Measurements from ENCODE around the gene GBGT1. TPM values are rescaled to one million over a fixed set of nuclear protein-coding genes. Genes with fewer than 3 reads are reported as not detected.

Gene GBGT1
- total and polyA plus RNA-seq, 2 donors (not counting 3 experiments of a cell fraction or from before 2014, with no cell fraction given) = 35.6 to 56.3 TPM

GRCh38 chr9:133105461-133105770 is 58.3 kb downstream of the GBGT1 start:
- DNase-seq (ENCODE audit: low read depth, low spot score) (no peak), FAIRE-seq (no peak)
- CTCF ChIA-PET = interaction anchor here (1.1 to 8.0 kb wide), 3 partner anchors 12 to 42 kb away, joined by 3 to 110 read pairs (median 3); no protein-coding TSS in a partner anchor
- intact Hi-C loops (cut with micrococcal nuclease) (loop anchor here (2.0 kb wide), 1 partner anchor 15 kb away; the partner anchor contains the start of gene RALGDS), dilution Hi-C loops (cut with MboI; ENCODE audit: extremely low pct_ligation_motif_present, low sequenced_read_pairs) (no loop called here)
- BruUV-seq (replicated peaks) = no TSS peak
- Histone ChIP-seq H3K9ac (replicated peaks; ENCODE audit: extremely low read depth, insufficient read depth, low read length) (no peak overlapping the region), H3K9me3 (replicated peaks; ENCODE audit: control insufficient read depth, insufficient read depth, low read length) (no peaks in the 10 kb centered on the region), H4K20me1 (replicated peaks; ENCODE audit: control insufficient read depth, extremely low read depth, insufficient read depth, low read length) (no peaks in the 10 kb centered on the region), H3K4me2 (ENCODE audit: insufficient read depth, low read length) (no peak overlapping the region), H3K36me3 (ENCODE audit: control insufficient read depth in 2 of 2, extremely low read depth in 1 of 2, insufficient read depth in 2 of 2, low read length in 2 of 2) (peaks cover 11 to 76% of the 10 kb centered on the region in 2 experiments), H3K9me1 (replicated peaks; ENCODE audit: control insufficient read depth, extremely low read depth, insufficient read depth, low read length) (no peaks in the 10 kb centered on the region), H3K4me3 (replicated peaks in 1 of 3; ENCODE audit: insufficient read depth in 1 of 3, low read depth in 1 of 3, low read length in 3 of 3) (no peak overlapping the region), H3K4me1 (ENCODE audit: control insufficient read depth, extremely low read depth, insufficient read depth, low read length) (no peaks in the 10 kb centered on the region), H2AFZ (ENCODE audit: low read depth, low read length) (no peak overlapping the region), H3K79me2 (ENCODE audit: control insufficient read depth, insufficient read depth, low read length) (no peaks in the 10 kb centered on the region), H3K27ac (ENCODE audit: insufficient read depth, low read depth, low read length) (no peak overlapping the region), H3K27me3 (ENCODE audit: control insufficient read depth in 2 of 2, insufficient read depth in 2 of 2, low read length in 2 of 2) (no peaks in the 10 kb centered on the region)
- POLR2A ChIA-PET = no interaction called here
- TF ChIP-seq POLR2AphosphoS5 (IDR thresholded peaks at IDR 0.05; ENCODE audit: insufficient read depth, low read depth, low read length) = no peak
- TF ChIP-seq JUN (IDR thresholded peaks at IDR 0.05; ENCODE audit: borderline replicate concordance, insufficient read depth, insufficient read length, low read depth) = no peak
- TF ChIP-seq FOS (IDR thresholded peaks at IDR 0.05; ENCODE audit: borderline replicate concordance, insufficient read depth, low read length) = no peak
- no peak for TF ChIP-seq MYC (IDR thresholded peaks at IDR 0.05; ENCODE audit: low read depth, low read length)
- no peak for TF ChIP-seq MAX (IDR thresholded peaks at IDR 0.05; ENCODE audit: insufficient read depth, insufficient read length)
- no peak for TF ChIP-seq CTCF (IDR thresholded peaks at IDR 0.05; ENCODE audit: extremely low read depth in 1 of 2, insufficient read depth in 1 of 2, low read depth in 1 of 2, low read length in 2 of 2)
- TF ChIP-seq GATA2 (IDR thresholded peaks at IDR 0.05; ENCODE audit: insufficient read depth, insufficient read length, low read depth, low read length) = no peak
- no peak for TF ChIP-seq EZH2 (IDR thresholded peaks at IDR 0.05; ENCODE audit: borderline replicate concordance, low read depth, low read length, severe bottlenecking)
- TF ChIP-seq POLR2A (IDR thresholded peaks at IDR 0.05; ENCODE audit: low read depth, low read length) = no peak

Data from endothelial cell of umbilical vein (primary cell).